Vagina (tissue), 2 donors: ENCODE measurements around the gene PPL. TPM values are rescaled to one million over a fixed set of nuclear protein-coding genes. Genes with fewer than 3 reads are reported as not detected.

Experiments
- DNase-seq, 2 donors: peaks; one replicate each; pipeline ENCODE4 v3.0.0-alpha.2; 2017; ENCODE audit errors: extremely low spot score in 2 of 2
- H3K27ac ChIP-seq: fragments of 200-600 bp; sonication (generic); one replicate; pipeline ENCODE4 v1.5.1; 2019
- H3K27me3 ChIP-seq: fragments of 200-600 bp; sonication (generic); one replicate; pipeline ENCODE4 v1.5.1; 2019
- H3K36me3 ChIP-seq, 2 donors: fragments of 200-600 bp; sonication (generic); one replicate each; pipeline ENCODE4 v1.5.1; 2017 to 2019
- H3K4me1 ChIP-seq: fragments of 200-600 bp; sonication (generic); one replicate; pipeline ENCODE4 v1.5.1; 2019
- H3K4me3 ChIP-seq, 2 donors: fragments of 200-600 bp; sonication (generic); 1 replicate in 1 of 2; 2 replicates in 1 of 2; pipeline ENCODE4 v1.5.1; 2016 to 2019
- H3K9me3 ChIP-seq: fragments of 200-600 bp; sonication (generic); one replicate; pipeline ENCODE4 v1.5.1; 2019
- CTCF ChIP-seq, 3 experiments: fragments of 450-650 bp in 2 of 3; fragments of 200-600 bp in 1 of 3; sonication (generic) in 1 of 3; IDR thresholded peaks; one replicate each; pipeline ENCODE4 v1.5.1; 2017 to 2019; ENCODE audit warnings: antibody characterized with exemption in 3 of 3, mild to moderate bottlenecking in 2 of 3, moderate library complexity in 2 of 3
- POLR2A ChIP-seq, 2 donors: fragments of 450-650 bp; IDR thresholded peaks; one replicate each; pipeline ENCODE4 v1.6.1; 2017; ENCODE audit warnings: antibody characterized with exemption in 2 of 2, mild to moderate bottlenecking in 2 of 2, moderate library complexity in 2 of 2
- POLR2AphosphoS5 ChIP-seq, 2 donors: sonication (generic); formaldehyde crosslinking; IDR thresholded peaks; one replicate each; pipeline ENCODE4 v1.9.0; 2017; ENCODE audit warnings: antibody characterized with exemption in 2 of 2, mild to moderate bottlenecking in 2 of 2, low read depth in 1 of 2; ENCODE audit not compliant: insufficient read depth in 1 of 2
- intact Hi-C: fragments of 100-400 bp; cut with DNase I; formaldehyde crosslinking; loops from one replicate; pipeline ENCODE4 v1.15.1; 2023
- total RNA-seq: library from RNA; depleted of rRNA; stranded (reverse); fragments of >200 nt; gene quantifications from one replicate; pipeline ENCODE4 v1.2.3, GENCODE V29; 2016

Gene PPL
- total RNA-seq, 1 donor from 2014 or later, result 391 TPM

GRCh38 chr16:4947722-4948503, 11.0 kb upstream of the PPL start:
- H3K9me3 ChIP-seq, result no peaks in the 10 kb centered on the region
- peaks cover 46% of the 10 kb centered on the region for H3K4me1 ChIP-seq
- TF ChIP-seq POLR2A (IDR thresholded peaks at IDR 0.05) (no peak), CTCF (IDR thresholded peaks at IDR 0.05) (no peak), POLR2AphosphoS5 (IDR thresholded peaks at IDR 0.05; ENCODE audit: insufficient read depth in 1 of 2, low read depth in 1 of 2) (no peak)
- no peaks in the 10 kb centered on the region for H3K27me3 ChIP-seq
- no peaks in the 10 kb centered on the region for H3K36me3 ChIP-seq
- no peak for DNase-seq
- intact Hi-C loops, result no loop called here
- H3K27ac ChIP-seq, result peak overlapping the region; percentile 69
- H3K4me3 ChIP-seq, result no peak overlapping the region

- DNase-seq, result no peak
- intact Hi-C loops, result no loop called here
- H3K4me3 ChIP-seq, result no peak overlapping the region
- H3K4me1 ChIP-seq, result peaks cover 56% of the 10 kb centered on the region
- TF ChIP-seq POLR2AphosphoS5 (IDR thresholded peaks at IDR 0.05; ENCODE audit: insufficient read depth in 1 of 2, low read depth in 1 of 2), result no peak
- no peak for TF ChIP-seq POLR2A (IDR thresholded peaks at IDR 0.05)
- no peak for TF ChIP-seq CTCF (IDR thresholded peaks at IDR 0.05)
- H3K27me3 ChIP-seq, result no peaks in the 10 kb centered on the region
- no peak overlapping the region for H3K27ac ChIP-seq
- H3K36me3 ChIP-seq, result no peaks in the 10 kb centered on the region
- no peaks in the 10 kb centered on the region for H3K9me3 ChIP-seq
Measured at GRCh38 chr16:4946917-4947316, 10.0 kb upstream of the PPL start.

GRCh38 chr16:4945560-4946502, 8.9 kb upstream of the PPL start:
- no peaks in the 10 kb centered on the region for H3K27me3 ChIP-seq
- peak overlapping the region; percentile 95 for H3K27ac ChIP-seq
- no peak overlapping the region for H3K4me3 ChIP-seq
- peaks cover 59% of the 10 kb centered on the region for H3K4me1 ChIP-seq
- H3K9me3 ChIP-seq, result no peaks in the 10 kb centered on the region
- intact Hi-C loops, result no loop called here
- H3K36me3 ChIP-seq, result no peaks in the 10 kb centered on the region
- no peak for DNase-seq
- TF ChIP-seq POLR2A (IDR thresholded peaks at IDR 0.05) (no peak), POLR2AphosphoS5 (IDR thresholded peaks at IDR 0.05; ENCODE audit: insufficient read depth in 1 of 2, low read depth in 1 of 2) (peak; percentile 37 to 73)

- Histone ChIP-seq H3K4me3 (no peak overlapping the region), H3K36me3 (no peaks in the 10 kb centered on the region), H3K27me3 (no peaks in the 10 kb centered on the region), H3K27ac (peak overlapping the region; percentile 95), H3K4me1 (peaks cover 61% of the 10 kb centered on the region), H3K9me3 (no peaks in the 10 kb centered on the region)
- DNase-seq, result peak in 1 of 2 donors; percentile 96
- intact Hi-C loops, result no loop called here
- TF ChIP-seq POLR2AphosphoS5 (IDR thresholded peaks at IDR 0.05; ENCODE audit: insufficient read depth in 1 of 2, low read depth in 1 of 2) (peak; percentile 93 to 96), CTCF (IDR thresholded peaks at IDR 0.05) (no peak)
Measured at GRCh38 chr16:4944333-4945281, 7.7 kb upstream of the PPL start.

- Histone ChIP-seq H3K4me1 (peaks cover 63% of the 10 kb centered on the region), H3K4me3 (no peak overlapping the region)
Measured at GRCh38 chr16:4942481-4942880, 5.5 kb upstream of the PPL start.

More at GRCh38 chr16:4942481-4942880, 5.5 kb upstream of the PPL start:
- Histone ChIP-seq H3K36me3 (no peaks in the 10 kb centered on the region), H3K9me3 (no peaks in the 10 kb centered on the region), H3K27ac (peak overlapping the region; percentile 95), H3K27me3 (no peaks in the 10 kb centered on the region)
- no peak for TF ChIP-seq POLR2A (IDR thresholded peaks at IDR 0.05)
- TF ChIP-seq POLR2AphosphoS5 (IDR thresholded peaks at IDR 0.05; ENCODE audit: insufficient read depth in 1 of 2, low read depth in 1 of 2), result no peak
- no peak for TF ChIP-seq CTCF (IDR thresholded peaks at IDR 0.05)
- DNase-seq, result no peak
- intact Hi-C loops, result no loop called here
